Hepatocyte (in vitro differentiated cells): ENCODE measurements around the gene CFL1. TPM values are rescaled to one million over a fixed set of nuclear protein-coding genes. Genes with fewer than 3 reads are reported as not detected.
A peak's percentile ranks its signal among the peaks of the same experiment; 100 is the strongest.

Experiments
- DNase-seq: peaks from one replicate; pipeline ENCODE4 v3.0.0-alpha.2; 2016; ENCODE audit warnings: low spot score
- H2AFZ ChIP-seq: fragments of 200-600 bp; sonication (generic); 2 replicates; pipeline ENCODE4 v1.6.0; 2016; ENCODE audit warnings: antibody characterized with exemption, mild to moderate bottlenecking
- H3K27ac ChIP-seq: fragments of 200-600 bp; sonication (generic); 2 replicates; pipeline ENCODE4 v1.5.1; 2016; ENCODE audit warnings: mild to moderate bottlenecking
- H3K27me3 ChIP-seq: fragments of 200-600 bp; sonication (generic); 2 replicates; pipeline ENCODE4 v1.6.1; 2016
- H3K36me3 ChIP-seq: fragments of 200-600 bp; sonication (generic); replicated peaks from 2 replicates; pipeline ENCODE4 v1.5.1; 2016; ENCODE audit warnings: low read depth; ENCODE audit not compliant: insufficient read depth
- H3K4me1 ChIP-seq: fragments of 200-600 bp; sonication (generic); 2 replicates; pipeline ENCODE4 v1.5.1; 2016; ENCODE audit warnings: mild to moderate bottlenecking, moderate library complexity; ENCODE audit not compliant: insufficient read depth
- H3K4me2 ChIP-seq: fragments of 200-600 bp; sonication (generic); 2 replicates; pipeline ENCODE4 v1.6.0; 2016
- H3K4me3 ChIP-seq: fragments of 200-600 bp; sonication (generic); 2 replicates; pipeline ENCODE4 v1.5.1; 2016; ENCODE audit warnings: mild to moderate bottlenecking
- H3K79me2 ChIP-seq: fragments of 200-600 bp; sonication (generic); 2 replicates; pipeline ENCODE4 v1.6.0; 2017; ENCODE audit warnings: mild to moderate bottlenecking
- H3K9me2 ChIP-seq: fragments of 200-600 bp; sonication (generic); replicated peaks from 2 replicates; pipeline ENCODE4 v1.6.0; 2017; ENCODE audit warnings: mild to moderate bottlenecking; ENCODE audit not compliant: insufficient read depth
- H3K9me3 ChIP-seq: fragments of 200-600 bp; sonication (generic); 2 replicates; pipeline ENCODE4 v1.5.1; 2016; ENCODE audit warnings: low read depth, mild to moderate bottlenecking
- H4K20me1 ChIP-seq: fragments of 200-600 bp; sonication (generic); 2 replicates; pipeline ENCODE4 v1.6.0; 2016; ENCODE audit warnings: mild to moderate bottlenecking; ENCODE audit not compliant: insufficient read depth, poor library complexity, severe bottlenecking
- EZH2 ChIP-seq: fragments of 200-600 bp; sonication (generic); IDR thresholded peaks from 2 replicates; pipeline ENCODE4 v1.6.1; 2016; ENCODE audit warnings: antibody characterized with exemption, mild to moderate bottlenecking, borderline replicate concordance
- EZH2phosphoT487 ChIP-seq: fragments of 200-600 bp; sonication (generic); IDR thresholded peaks from one replicate; pipeline ENCODE4 v1.6.1; 2018; ENCODE audit warnings: antibody characterized with exemption, mild to moderate bottlenecking, low read depth, moderate library complexity; ENCODE audit not compliant: unreplicated experiment, severe bottlenecking
- WGBS: methylation state at CpG from one replicate; pipeline ENCODE4 v1.1.6; 2016; ENCODE audit warnings: low lambda C conversion rate; ENCODE audit errors: missing lambda C conversion rate; 5-methylcytosine and 5-hydroxymethylcytosine counted together
- polyA plus RNA-seq: library from polyadenylated mRNA; unstranded; fragments of >200 nt; fragmentation: Nextera tagmentation; extraction: Ambion mirVana; gene quantifications from 2 replicates; pipeline ENCODE4 v1.2.1, GENCODE V29; 2016
- total RNA-seq: library from RNA; depleted of rRNA; stranded (reverse); fragments of >200 nt; gene quantifications from 2 replicates; pipeline ENCODE4 v1.2.3, GENCODE V29; 2014
- TF ChIP-seq, protein P1 (sequence below): fragments of 200-600 bp; sonication (generic); IDR thresholded peaks from 2 replicates; pipeline ENCODE4 v1.5.1; 2016; ENCODE audit warnings: antibody characterized with exemption, mild to moderate bottlenecking; ENCODE audit not compliant: poor library complexity

CFL1 gene
- total and polyA plus RNA-seq, 2 experiments from 2014 or later: 720 to 1,698 TPM

DNA sequence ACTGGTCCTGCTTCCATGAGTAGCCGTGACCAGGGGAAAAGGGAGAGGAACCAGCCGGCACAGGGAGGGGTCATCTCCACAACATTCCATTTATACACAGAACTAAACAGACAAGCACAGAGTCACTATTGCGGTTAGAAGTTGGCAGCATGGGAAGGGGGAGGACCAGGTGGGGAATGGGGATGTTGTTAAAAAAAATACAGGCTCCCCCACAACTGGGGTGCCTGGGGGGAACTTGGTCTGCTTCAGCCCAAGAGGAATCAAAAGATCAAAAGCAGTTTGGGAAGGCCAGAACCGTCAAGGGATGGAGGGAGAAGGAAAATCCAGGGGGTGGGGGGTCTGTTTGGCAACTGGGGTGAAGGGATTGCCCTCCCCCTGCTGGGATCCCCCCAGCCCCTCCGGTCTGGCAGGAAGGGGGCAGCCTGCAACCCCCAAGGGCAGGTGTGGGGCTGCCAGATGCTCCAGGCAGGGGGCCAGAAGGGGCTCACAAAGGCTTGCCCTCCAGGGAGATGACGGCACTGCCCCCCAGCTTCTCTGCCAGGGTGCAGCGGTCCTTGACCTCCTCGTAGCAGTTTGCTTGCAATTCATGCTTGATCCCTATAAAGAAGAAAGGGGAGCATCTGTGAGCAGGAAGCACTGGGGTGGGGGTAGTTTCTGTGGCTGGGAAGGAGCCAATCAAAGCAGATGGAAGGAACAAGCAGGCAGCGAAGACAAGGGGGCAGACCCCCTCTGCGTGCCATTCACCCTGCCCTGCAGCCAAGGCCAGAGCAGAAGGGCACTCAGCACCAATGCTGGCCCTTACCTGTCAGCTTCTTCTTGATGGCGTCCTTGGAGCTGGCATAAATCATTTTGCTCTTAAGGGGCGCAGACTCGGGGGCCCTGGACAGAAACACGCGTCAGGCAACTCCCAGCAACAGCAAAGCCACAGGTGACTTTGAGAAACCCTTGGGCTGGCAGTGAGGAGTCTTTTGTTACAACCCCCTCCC lies 2.8 kb downstream of the CFL1 start:
- no peaks in the 10 kb centered on the region for H3K9me2 ChIP-seq
- peaks cover 39% of the 10 kb centered on the region for H3K79me2 ChIP-seq
- 93% methylated on average over 13 of the region's 15 CpGs for WGBS
- peak overlapping the region; percentile 92 for H3K4me2 ChIP-seq
- H2AFZ ChIP-seq: no peak overlapping the region
- H4K20me1 ChIP-seq: peaks cover 38% of the 10 kb centered on the region
- TF ChIP-seq, protein P1, sequence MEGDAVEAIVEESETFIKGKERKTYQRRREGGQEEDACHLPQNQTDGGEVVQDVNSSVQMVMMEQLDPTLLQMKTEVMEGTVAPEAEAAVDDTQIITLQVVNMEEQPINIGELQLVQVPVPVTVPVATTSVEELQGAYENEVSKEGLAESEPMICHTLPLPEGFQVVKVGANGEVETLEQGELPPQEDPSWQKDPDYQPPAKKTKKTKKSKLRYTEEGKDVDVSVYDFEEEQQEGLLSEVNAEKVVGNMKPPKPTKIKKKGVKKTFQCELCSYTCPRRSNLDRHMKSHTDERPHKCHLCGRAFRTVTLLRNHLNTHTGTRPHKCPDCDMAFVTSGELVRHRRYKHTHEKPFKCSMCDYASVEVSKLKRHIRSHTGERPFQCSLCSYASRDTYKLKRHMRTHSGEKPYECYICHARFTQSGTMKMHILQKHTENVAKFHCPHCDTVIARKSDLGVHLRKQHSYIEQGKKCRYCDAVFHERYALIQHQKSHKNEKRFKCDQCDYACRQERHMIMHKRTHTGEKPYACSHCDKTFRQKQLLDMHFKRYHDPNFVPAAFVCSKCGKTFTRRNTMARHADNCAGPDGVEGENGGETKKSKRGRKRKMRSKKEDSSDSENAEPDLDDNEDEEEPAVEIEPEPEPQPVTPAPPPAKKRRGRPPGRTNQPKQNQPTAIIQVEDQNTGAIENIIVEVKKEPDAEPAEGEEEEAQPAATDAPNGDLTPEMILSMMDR: no peak
- TF ChIP-seq EZH2phosphoT487 (no peak), EZH2 (no peak)
- peak overlapping the region; percentile 88 for H3K27ac ChIP-seq
- H3K27me3 ChIP-seq: no peaks in the 10 kb centered on the region
- no peaks in the 10 kb centered on the region for H3K9me3 ChIP-seq
- no peak overlapping the region for H3K4me3 ChIP-seq
- no peaks in the 10 kb centered on the region for H3K36me3 ChIP-seq
- DNase-seq: no peak
- H3K4me1 ChIP-seq: peaks cover 29% of the 10 kb centered on the region

DNA sequence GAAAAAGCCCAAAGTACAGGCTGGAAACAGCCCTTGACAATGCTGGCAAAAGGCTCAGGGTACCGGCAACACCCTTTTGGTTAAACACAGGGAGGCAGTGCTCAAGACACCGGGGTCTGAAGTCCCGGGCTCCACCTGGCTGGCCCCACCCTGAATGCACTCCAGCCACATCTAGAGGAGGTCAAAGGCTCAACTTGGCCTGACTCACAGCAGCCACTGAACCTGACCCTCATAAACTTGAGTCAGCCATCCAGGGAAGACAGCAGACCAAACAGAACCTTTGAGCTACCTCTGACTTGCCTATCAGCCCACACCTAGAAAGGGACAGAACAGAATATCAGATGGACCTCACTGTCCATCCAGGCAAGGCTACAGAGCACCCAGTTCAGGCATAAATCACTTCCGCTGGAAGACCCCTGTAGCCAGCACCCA lies 3.8 kb downstream of the CFL1 start:
- Histone ChIP-seq H3K9me3 (no peaks in the 10 kb centered on the region), H3K9me2 (no peaks in the 10 kb centered on the region), H3K4me1 (peaks cover 29% of the 10 kb centered on the region), H2AFZ (no peak overlapping the region), H3K27me3 (no peaks in the 10 kb centered on the region), H3K27ac (peak overlapping the region; percentile 88), H3K36me3 (no peaks in the 10 kb centered on the region), H3K79me2 (peaks cover 39% of the 10 kb centered on the region), H3K4me2 (peak overlapping the region; percentile 92), H3K4me3 (no peak overlapping the region), H4K20me1 (peaks cover 38% of the 10 kb centered on the region)
- 72% methylated on average over 4 of the region's 4 CpGs for WGBS
- TF ChIP-seq EZH2phosphoT487 (no peak), EZH2 (no peak)
- TF ChIP-seq, protein P1: no peak
- peak; percentile 79 for DNase-seq

DNA sequence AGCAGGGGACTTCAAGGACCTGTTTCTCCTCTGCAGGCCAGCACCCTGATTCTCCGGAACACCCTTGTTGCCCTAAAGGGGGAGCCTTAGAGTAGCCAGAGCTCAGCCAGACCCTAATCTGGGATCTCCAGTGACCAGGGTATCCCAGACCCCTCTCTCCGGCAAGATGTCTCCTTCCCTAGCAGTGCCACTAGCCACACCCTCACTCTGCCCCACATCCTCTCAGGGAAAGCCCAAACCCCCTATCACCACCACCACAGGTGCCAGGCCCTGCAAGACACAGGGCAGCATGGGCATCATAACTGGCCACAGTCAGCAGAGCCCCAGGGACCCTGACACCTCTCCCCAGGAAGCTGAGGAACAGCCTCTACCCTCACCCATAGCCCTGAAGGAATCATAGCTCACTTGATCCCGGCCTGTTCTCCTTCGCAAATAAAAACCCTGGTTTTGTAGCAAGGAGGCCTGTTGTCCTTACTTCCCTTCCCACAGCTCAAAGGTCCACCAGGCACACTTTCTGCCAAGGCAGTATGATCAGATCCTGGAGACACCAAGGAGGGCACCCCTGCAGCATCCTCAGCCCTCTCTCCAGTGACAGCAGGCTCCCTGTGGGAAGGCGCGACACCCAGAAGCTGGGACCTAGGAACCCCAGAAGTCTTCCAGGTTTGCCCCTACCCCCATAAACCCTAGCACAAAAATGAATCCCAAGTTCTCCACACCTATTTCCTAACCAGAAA lies 4.6 kb downstream of the CFL1 start:
- H3K27me3 ChIP-seq: no peaks in the 10 kb centered on the region
- TF ChIP-seq EZH2phosphoT487: no peak
- 95% methylated on average over 6 of the region's 6 CpGs for WGBS
- H3K27ac ChIP-seq: peak overlapping the region; percentile 88
- peaks cover 29% of the 10 kb centered on the region for H3K4me1 ChIP-seq
- H3K9me3 ChIP-seq: no peaks in the 10 kb centered on the region
- H3K9me2 ChIP-seq: no peaks in the 10 kb centered on the region
- peaks cover 39% of the 10 kb centered on the region for H3K79me2 ChIP-seq
- peaks cover 38% of the 10 kb centered on the region for H4K20me1 ChIP-seq
- no peak overlapping the region for H2AFZ ChIP-seq
- peak overlapping the region; percentile 42 for H3K4me2 ChIP-seq
- peak; percentile 11 for DNase-seq
- H3K4me3 ChIP-seq: no peak overlapping the region
- H3K36me3 ChIP-seq: no peaks in the 10 kb centered on the region
